ENCODE measurements around the gene EFNA3.
A peak's percentile ranks its signal among the peaks of the same experiment; 100 is the strongest.

The EFNA3 gene, protein sequence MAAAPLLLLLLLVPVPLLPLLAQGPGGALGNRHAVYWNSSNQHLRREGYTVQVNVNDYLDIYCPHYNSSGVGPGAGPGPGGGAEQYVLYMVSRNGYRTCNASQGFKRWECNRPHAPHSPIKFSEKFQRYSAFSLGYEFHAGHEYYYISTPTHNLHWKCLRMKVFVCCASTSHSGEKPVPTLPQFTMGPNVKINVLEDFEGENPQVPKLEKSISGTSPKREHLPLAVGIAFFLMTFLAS

DNA sequence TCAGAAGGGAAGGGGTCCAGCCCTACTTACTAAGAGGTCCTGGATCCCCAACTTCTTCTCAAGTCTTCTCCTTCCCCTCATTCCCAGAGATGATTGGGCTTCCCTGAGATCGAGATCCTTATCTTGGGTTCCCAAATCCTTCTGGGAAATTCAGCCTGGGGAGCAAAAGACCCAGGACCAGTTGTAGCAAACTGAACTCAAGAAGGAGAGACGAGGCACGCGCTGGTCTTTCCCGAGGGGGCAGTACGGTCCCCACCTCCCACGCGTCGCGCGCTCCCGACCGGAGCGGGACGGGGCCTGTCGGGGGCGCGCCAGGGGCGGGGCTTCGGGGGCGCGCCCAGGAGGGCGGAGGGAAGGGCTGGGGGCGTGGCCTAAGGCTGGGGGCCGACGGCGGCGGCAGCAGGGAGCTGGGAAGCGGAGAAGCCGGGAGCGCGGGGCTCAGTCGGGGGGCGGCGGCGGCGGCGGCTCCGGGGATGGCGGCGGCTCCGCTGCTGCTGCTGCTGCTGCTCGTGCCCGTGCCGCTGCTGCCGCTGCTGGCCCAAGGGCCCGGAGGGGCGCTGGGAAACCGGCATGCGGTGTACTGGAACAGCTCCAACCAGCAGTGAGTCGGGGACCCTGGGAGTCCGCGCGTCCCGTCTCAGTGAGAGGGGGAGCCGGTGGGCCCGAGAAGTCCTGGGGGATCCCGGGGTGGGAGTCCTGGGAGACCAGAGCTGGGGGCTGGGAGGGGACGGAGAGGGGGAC is at the start of gene EFNA3:
TSS of gene EFNA3 (plus strand) at position 369 of the 741 bp plus-strand sequence. CDS start at position 474, 105 bp downstream.
- peak; percentile 87 to 97 (median 92) for DNase-seq

DNA sequence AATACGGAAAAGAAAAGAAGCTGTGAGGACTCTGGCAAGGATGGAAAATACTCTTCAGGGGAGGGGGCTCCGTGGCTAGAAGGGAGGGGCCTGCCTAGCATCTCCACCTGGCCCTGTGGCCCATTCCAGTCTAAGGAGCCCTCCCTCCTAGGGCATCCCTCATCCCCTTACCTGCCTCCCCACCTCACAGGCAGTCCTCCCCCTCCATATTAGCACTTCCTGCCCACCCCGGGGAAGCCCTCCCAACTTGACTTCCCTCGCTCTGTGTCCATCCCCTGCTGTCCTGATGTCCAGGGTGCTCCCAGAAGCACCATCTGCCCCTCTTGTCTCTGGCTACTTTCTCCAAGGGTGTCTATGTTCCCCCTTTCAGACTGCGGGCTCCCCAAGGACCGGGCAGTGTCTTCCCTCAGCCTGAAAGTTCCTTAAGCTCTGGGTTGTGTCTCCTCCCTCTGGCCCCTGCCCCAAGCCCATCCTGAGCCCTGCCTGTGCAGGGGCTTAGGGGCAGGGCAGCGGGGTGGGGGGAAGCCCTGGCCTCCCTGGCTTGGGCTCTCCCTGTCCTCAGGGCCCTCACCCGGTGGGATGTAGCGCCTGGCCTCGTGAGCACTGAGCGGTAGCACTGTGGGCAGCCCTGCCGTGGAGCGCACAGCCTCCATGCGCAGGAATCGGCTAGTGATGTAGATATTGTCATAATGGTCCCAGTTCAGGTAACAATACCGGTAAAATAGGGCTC is 49.0 kb upstream of the EFNA3 start:
- no peak for DNase-seq

DNA sequence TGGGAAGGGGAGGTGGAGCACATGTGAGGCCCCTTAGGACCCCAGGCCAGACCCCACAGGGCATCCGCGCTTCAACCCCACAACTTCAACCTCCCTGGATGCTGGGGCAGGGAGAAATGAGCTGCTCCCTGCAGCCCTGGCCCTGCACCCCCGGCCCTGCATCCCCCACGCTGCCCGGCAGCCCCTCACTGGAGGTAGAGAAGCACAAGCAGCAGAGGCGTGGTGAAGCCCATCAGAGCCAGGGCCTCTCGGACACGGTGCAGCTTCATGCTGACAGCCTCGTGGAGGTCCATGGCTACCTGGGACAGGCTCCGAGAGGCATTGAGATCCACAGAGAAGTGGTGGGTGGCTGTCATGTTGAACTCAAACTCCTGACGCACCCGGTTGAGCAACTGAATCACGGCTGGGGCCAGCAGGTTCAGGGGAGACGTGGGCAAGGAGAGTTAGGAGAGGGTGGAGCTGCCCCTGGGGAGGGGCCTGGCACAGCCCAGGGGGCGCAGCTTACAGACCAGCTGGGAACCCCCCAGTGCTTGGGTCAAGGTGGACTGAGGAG is 48.3 kb upstream of the EFNA3 start:
- DNase-seq = no peak

DNA sequence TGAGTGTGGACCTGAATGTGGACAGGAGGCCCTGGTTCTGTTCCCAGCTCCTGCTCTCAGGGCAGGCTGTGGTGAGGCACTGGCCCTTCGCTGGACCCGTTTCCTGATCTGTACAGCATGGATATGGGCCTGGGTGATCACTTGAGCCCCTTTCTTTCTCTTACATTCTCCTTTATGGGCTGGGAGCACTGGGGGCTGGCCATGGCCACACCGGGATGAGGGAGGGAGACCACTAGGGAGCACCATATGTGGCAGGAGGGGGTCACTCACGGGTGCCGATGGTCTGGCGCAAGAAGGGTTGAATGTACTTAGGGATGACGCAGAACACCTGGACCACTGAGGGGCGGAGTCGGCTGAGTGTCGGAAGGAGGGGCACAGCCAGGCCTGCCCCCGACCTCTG is 47.7 kb upstream of the EFNA3 start:
- DNase-seq = no peak

DNA sequence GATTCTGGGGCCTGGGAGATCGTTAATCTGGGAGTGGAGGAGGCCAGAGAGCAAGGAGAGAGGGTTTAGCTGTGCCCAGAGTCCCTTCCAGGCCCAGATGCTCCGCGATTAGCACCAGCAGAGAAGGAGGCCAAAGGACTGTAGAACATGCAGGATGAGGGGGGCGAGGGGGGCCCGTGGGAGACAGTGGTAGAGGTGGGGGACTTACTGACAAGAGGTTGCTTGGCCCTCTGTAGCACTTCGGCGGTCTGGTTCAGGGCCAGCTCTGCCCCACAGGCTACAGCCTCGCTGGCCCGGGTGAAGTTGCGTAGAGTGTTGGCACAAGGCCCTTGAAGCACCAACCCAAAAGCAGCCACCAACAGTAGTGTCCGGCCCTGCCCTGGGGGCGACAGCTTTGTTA is 45.8 kb upstream of the EFNA3 start:
- DNase-seq = no peak

DNA sequence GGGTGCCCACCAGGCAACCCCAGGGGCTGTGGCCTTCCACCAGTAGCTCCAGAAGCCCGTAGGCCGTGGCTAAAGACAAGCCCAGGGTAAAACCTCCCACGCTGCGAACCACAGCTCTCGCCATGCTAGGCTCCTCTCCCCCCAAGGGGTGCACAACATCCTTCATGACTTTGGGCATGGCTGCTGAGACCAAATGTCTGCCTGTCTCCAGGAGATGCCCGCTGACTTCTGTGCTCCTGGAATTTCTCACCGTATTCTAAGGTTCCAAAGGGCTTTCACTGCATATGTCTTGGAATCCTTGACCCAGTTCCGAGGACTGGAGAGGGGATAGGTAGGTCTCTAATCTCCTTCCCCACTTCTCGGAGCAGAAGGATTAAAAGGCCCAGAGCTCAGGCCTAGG is 45.1 kb upstream of the EFNA3 start, which contains the start of the genes DCST1 and DCST2:
TSS of gene DCST1 (plus strand) at position 301 of the 400 bp plus-strand sequence. CDS start 213 bp downstream, outside the sequence.
TSS of gene DCST2 (minus strand) at position 258 of the 400 bp plus-strand sequence. CDS start at position 178, 80 bp downstream.
- no peak for DNase-seq

DNA sequence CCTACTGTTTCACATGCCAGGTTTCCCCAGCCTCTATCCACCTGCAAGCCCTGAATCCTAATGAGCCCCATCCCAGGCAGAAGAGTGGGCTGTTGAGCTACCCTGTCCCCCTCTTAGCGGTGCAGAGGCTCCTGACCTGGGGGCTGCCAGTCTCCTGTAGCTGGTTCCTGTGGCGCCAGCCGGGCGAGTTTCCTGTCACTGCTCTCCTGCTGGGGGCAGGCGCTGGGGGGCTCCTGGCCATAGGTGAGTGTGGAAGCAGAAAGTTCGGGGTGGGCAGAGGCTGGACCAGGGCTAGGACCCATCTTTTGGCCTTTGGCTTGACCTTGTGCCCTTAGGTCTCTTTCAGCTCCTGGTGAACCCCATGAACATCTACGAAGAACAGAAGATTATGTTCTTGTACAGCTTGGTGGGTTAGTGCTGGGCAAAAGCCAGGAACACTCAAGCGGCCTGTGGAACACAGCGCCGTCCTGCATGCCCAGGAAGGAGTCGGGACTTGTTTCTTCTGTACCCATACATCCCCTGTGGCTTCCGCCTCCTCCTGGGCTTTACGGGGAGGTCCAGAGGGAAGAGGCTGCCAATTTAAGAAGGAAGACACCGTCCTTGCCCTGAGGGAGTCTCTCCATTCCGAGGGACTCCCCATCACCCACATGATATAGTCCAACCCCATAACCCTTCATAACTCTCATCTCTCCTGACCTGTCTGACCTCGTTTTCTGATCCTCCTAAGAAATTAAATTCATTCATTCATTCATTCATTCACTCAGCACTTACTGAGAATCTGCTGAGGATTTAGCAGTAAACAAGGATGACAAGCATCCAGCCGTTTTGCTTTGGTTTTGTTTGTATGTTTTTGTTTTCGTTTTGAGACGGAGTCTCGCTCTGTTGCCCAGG is 44.1 kb upstream of the EFNA3 start:
- no peak for DNase-seq

DNA sequence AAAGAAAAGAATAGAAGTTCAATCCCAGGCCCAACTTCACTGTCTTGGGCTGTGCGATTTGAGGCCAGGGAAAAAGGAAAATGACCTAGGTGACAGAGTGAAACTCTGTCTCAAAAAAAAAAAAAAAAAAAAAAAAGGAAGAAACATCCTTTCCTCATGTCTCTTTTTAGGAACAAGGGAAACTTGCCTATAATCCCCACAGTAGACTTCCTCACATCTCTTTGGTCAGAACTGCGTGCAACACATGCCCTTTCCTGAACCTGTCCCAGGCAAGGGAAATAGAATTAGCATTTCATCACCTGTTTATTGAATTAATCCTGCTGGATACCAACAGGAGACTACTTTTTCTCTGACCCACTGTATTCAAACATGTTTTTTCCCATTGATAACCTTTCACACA is 42.7 kb upstream of the EFNA3 start:
- peak; percentile 76 to 90 (median 86) for DNase-seq

DNA sequence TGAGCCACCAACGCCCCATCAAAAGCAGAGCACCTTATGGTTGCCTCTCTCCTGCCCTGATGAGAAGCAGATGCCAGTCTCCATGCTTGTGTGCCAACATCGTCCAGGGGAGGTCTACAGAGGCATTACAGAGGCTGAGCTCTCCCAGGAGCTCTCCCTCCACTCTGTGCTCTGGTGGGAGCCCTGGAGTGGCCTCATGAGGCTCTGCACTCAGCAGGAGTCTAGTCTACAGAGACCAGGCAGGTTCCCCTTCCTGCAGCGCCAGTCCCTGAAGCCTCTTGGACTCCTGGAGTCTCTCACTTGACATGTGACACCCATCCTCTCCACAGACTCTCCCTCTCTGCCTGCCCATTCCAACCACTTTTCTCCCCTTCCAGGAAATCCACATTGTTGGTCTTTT is 41.6 kb upstream of the EFNA3 start:
- no peak for DNase-seq

DNA sequence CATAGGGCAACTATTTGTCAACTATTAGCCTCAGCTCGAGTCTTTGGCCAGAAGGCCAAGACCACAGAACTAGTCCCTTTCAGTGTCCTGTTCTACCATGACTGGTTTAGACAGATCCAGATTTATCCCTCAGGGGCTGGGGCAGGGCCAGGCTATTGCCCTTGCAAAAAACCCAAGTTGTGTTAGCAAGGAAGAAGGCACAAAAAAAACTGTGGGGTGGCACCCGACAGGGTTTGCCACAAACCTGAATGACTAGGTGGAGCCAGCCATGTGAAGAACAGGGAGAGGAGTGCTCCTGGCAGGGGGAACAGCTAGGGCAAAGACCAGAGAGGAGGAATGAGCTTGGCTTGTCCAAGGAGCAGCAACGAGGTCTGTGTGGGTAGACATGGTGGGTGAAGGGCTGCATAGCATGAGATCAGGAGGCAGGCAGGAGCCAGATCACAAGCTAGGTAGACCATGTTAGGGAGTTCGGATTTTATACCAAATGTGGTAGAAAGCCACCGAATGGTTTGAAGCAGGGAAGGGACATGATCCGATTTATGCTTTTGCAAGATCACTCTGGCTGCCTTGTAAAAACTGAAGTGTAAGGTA is 40.7 kb upstream of the EFNA3 start:
- DNase-seq = no peak

DNA sequence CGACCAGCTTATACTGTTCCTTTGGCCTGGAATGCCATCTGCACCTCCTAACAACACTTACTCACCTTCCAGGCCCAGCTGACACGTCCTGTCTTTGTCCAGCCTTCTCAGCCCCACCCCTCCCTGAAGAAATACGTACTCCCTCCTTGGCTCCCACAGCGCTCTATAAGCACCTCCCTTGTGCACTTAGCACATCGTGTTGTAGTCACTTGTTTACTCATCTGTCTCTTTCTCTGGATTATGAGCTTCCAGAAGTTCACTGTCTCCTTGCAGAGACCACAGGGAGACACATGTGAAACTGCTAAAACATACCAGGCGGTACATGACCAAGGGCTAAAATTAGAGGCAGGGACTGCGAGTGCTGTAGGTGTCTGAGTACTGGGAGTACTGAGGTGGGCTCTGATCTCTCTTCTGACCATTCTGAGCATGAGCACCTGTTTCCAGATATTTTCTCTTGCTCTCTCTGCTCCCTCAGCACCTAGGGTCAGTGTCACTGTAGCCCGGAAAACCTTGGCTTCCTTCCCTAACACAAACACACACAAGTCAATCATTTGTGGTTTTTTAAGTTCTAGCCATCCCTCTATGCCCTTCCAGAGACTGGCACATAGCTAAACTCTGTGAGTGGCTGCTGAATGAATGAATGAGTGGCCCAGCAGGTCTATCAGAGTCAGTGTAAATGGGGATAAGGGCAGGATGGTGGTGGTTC is 39.9 kb upstream of the EFNA3 start:
- DNase-seq = peak; percentile 25 to 45 (median 28)

DNA sequence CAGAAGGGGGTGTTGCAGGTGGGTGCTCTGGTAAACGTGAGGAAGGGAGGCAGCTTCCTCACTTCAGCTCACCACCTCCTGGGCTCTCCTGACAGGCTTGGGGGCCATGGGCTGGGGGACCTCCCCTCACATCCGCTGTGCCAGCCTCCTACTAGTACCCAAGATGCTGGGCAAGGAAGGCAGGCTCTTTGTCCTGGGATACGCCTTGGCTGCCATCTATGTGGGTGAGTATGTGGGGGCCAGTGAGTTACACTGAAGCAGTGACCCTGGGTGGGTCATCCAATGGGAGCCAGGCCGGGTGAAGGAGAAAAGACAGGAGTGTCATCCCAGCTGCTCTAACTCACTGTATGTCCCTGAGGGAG is 39.3 kb upstream of the EFNA3 start:
- DNase-seq = no peak

DNA sequence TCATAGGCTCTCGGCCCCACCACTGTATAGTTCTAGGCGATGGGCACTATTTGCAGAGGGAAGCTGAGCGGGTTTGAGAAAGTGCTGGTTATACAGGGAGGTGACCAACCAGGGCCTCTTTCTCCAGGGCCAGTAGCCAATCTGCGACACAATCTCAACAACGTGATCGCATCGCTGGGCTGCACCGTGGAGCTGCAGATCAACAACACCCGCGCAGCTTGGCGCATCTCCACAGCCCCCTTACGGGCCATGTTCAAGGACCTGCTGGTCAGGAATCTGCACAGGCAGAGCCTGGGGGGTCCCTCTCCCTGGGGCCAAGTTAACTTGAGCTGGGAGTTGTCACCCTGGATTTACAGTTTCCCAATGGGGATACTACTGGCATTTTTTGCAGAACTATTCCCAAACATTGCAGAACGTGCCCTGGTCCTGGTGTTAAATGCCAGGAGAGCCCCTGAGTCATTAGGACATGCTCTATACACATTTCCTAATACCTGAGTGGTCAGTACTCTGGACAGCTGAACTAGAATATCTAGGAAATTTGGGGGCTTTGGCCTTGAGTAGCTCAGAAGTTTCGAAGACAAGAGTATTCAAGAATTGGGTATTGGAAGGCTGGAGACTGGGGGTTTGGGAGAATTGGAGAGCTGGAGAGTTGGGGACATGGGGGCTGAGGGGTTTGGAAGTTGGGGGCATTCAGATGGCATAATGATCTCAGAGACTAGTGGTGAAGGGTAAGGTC is 38.1 kb upstream of the EFNA3 start:
- no peak for DNase-seq

DNA sequence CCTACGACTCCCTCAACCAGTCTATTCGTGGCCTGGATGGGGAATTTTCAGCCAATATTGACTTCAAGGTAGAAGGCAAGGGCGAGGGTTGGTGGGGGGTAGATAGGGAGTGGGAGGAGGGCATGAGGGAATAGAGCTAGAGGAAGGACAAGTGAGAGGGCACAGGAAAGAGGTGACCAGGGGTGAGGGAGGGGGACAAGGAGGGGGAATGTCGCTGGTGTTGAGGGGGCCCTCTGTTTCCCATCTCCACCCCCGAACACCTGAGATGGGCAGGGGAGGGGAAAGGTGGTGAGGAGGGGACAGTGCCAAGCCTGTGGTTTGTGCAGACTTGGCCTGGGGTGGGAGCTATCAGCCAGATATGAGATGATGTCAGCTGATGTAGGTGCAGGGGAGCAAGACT is 35.8 kb upstream of the EFNA3 start:
- DNase-seq = no peak

DNA sequence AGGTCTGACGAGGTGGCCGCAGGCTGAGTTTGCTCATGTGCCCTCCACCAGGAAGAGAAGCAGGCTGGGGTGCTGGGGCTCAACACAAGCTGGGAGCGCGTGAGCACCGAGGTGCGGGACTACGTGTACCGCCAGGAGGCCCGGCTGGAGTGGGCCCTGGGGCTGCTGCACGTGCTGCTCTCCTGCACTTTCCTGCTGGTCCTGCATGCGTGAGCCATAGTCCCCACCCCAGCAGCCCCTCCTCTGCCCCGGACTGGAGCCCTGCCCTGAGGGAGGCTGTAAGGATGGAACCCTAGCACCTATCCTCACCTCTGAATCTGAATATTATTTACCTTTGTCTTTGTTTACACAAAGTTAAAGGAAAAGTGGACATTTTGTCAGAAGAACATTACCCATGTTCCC is 35.3 kb upstream of the EFNA3 start:
- no peak for DNase-seq

DNA sequence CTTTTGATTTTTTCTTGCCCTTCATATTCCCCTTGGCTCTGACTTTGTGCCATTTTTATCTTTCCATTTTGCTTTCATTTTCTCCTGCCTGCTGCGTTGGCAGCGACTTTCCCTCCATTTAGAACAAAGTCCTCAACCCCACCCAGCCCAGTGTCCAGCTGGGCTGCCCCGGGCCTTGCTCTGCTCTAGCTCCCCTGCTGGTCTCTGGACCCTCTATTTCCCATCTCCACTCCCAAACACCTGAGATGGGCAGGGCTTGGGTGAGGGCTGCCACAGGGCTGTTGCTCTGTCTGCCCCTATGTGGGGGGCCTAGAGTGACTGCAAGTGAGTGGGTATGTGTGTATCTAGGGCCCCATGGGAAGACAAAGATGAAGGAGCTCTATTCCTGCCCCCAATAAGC is 34.8 kb upstream of the EFNA3 start:
- DNase-seq = no peak

DNA sequence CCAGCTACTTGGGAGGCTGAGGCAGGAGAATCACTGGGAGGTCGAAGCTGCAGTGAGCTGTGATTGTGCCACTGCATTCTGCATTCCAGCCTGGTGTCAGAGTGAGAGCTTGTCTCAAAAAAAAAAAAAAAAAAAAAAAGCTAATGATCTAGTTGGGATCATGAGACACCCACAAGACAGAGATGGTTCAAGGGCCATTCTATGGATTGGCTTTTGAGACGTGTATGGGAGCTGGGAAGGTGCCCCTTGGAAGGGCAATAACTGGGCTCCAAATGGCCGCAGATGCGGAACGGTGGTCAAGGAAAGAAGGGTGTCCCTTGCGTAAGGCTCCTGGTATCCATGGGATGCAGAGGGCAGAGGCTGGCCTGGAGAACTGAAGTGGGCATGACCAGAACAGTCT is 34.3 kb upstream of the EFNA3 start:
- DNase-seq = no peak

DNA sequence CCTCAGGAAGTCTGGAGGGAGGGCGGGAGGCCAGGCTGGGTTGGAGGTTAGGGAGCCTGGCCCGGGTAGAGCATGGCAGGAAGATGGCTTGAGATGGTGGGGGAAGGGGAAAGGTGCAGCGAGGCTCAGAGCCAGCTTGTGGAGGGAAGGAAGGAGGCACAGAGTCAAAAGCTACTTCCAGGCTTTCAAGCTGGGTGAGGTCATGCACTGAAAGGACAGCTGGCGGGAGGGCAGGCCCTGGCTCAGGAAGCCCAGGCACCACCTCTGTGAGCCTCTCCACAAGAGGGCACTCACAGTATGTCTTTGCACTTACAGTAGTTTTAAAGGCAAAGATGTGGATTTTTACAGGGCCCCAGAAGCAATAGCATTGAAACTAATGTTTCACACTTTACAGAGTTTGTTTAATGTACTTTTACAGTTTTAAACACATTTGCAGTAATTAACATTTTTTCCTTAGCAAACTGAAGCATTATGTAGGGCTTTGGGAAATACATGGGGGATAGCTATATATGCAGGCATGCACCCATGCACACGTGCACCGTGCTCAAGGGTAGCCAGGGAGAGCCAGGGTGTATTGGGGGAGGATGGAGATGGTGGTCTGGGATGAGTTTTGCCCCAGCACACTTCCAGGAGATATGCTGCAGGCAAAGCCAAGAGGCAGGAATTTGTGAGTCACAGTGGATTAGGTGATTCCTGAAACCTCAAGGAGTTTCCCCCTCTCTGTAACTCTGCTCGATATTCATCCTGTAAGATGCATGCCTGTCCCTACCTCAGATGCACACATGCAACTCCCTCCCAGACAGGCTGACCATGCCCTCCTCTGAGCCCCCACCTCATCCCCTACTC is 33.6 kb upstream of the EFNA3 start:
- DNase-seq = peak; percentile 93 to 94 (median 94)

All from suppressor macrophage treated with lipopolysaccharide for 1 hour (primary cell).